Upper lobe of left lung (tissue), 6 donors: ENCODE results near the gene PHKB. TPM values are rescaled to one million over a fixed set of nuclear protein-coding genes. Genes with fewer than 3 reads are reported as not detected.

Source experiments
- ATAC-seq, 2 donors: fragments of 200-7000 bp; cut with Tn5 transposase; one replicate each; pipeline ENCODE4 v1.9.1; 2022; ENCODE audit warnings: mild to moderate bottlenecking in 2 of 2, moderate library complexity in 2 of 2; ENCODE audit not compliant: low FRiP score in 2 of 2
- DNase-seq, 2 donors: peaks; one replicate each; pipeline ENCODE4 v3.0.0-alpha.2; 2019 to 2020
- H3K27ac ChIP-seq, 4 donors: fragments of 200-600 bp; sonication (generic); one replicate each; pipeline ENCODE4 v1.5.1; 2016 to 2019
- H3K27me3 ChIP-seq, 4 donors: fragments of 200-600 bp; sonication (generic); one replicate each; pipeline ENCODE4 v1.5.1; 2017 to 2019
- H3K36me3 ChIP-seq, 4 donors: fragments of 200-600 bp; sonication (generic); one replicate each; pipeline ENCODE4 v1.5.1; 2016 to 2019
- H3K4me1 ChIP-seq, 4 donors: fragments of 200-600 bp; sonication (generic); one replicate each; pipeline ENCODE4 v1.5.1; 2018 to 2019
- H3K4me3 ChIP-seq, 4 donors: fragments of 200-600 bp; sonication (generic); one replicate each; pipeline ENCODE4 v1.5.1; 2017 to 2019; ENCODE audit warnings: mild to moderate bottlenecking in 2 of 4, moderate library complexity in 1 of 4
- H3K9me3 ChIP-seq, 4 donors: fragments of 200-600 bp; sonication (generic); one replicate each; pipeline ENCODE4 v1.5.1; 2018 to 2019
- CTCF ChIP-seq, 6 experiments: fragments of 450-650 bp in 4 of 6; fragments of 200-600 bp in 2 of 6; sonication (generic) in 2 of 6; IDR thresholded peaks; one replicate each; pipeline ENCODE4 v1.5.1; 2016 to 2019; ENCODE audit warnings: antibody characterized with exemption in 6 of 6
- EP300 ChIP-seq, 4 donors: sonication (generic); formaldehyde crosslinking; IDR thresholded peaks; one replicate each; pipeline ENCODE4 v1.5.1; 2017; ENCODE audit warnings: antibody characterized with exemption in 4 of 4, control low read depth in 2 of 4
- POLR2A ChIP-seq, 4 donors: fragments of 450-650 bp; IDR thresholded peaks; one replicate each; pipeline ENCODE4 v1.5.1; 2016 to 2017; ENCODE audit warnings: antibody characterized with exemption in 4 of 4, mild to moderate bottlenecking in 2 of 4
- POLR2AphosphoS5 ChIP-seq, 2 donors: sonication (generic); formaldehyde crosslinking; IDR thresholded peaks; one replicate each; pipeline ENCODE4 v1.5.1; 2017; ENCODE audit warnings: antibody characterized with exemption in 2 of 2
- WGBS, 2 donors: methylation state at CpG; one replicate each; pipeline ENCODE4 v1.1.5; 2017 to 2018; 5-methylcytosine and 5-hydroxymethylcytosine counted together
- total RNA-seq, 6 donors: library from RNA; depleted of rRNA in 4 of 6; stranded (reverse); fragments of >200 nt in 4 of 6; gene quantifications; one replicate each; pipeline versions ENCODE4 v1.1.0 to v1.2.1, GENCODE V29; 2016 to 2021
- donor health status: DM: no; HTN: no; CAD: no; lungs with moderate emphysema.
- donor health status: DM: no; HTN: yes; CAD: no; lungs with severe emphysema.

Gene PHKB
- total RNA-seq, 6 donors from 2014 or later = 63.0 to 135 (median 78.5) TPM

- peaks cover 0 to 54% (median 27%) of the 10 kb centered on the region in 4 donors for H3K36me3 ChIP-seq
- DNase-seq = no peak
- no peak overlapping the region for H3K4me3 ChIP-seq
- H3K9me3 ChIP-seq = no peaks in the 10 kb centered on the region
- no peaks in the 10 kb centered on the region for H3K4me1 ChIP-seq
- H3K27me3 ChIP-seq = no peaks in the 10 kb centered on the region
- TF ChIP-seq EP300 (IDR thresholded peaks at IDR 0.05) (no peak), CTCF (IDR thresholded peaks at IDR 0.05) (no peak), POLR2A (IDR thresholded peaks at IDR 0.05) (no peak), POLR2AphosphoS5 (IDR thresholded peaks at IDR 0.05) (no peak)
- WGBS, 2 donors = 90 to 97% methylated on average over 2 of the region's 2 CpGs
- no peak overlapping the region for H3K27ac ChIP-seq
- ATAC-seq = no peak
Measured at GRCh38 chr16:47687694-47688093, 226.6 kb downstream of the PHKB start.

GRCh38 chr16:47693226-47693625 lies 232.1 kb downstream of the PHKB start:
- DNase-seq = no peak
- Histone ChIP-seq H3K4me1 (no peaks in the 10 kb centered on the region), H3K27me3 (no peaks in the 10 kb centered on the region), H3K36me3 (peaks cover 18 to 96% (median 56%) of the 10 kb centered on the region in 4 donors), H3K4me3 (no peak overlapping the region), H3K27ac (no peak overlapping the region), H3K9me3 (no peaks in the 10 kb centered on the region)
- 98% methylated on average over 9 of the region's 9 CpGs for WGBS, 2 donors
- TF ChIP-seq POLR2AphosphoS5 (IDR thresholded peaks at IDR 0.05) = no peak
- no peak for TF ChIP-seq EP300 (IDR thresholded peaks at IDR 0.05)
- no peak for TF ChIP-seq POLR2A (IDR thresholded peaks at IDR 0.05)
- no peak for TF ChIP-seq CTCF (IDR thresholded peaks at IDR 0.05)
- no peak for ATAC-seq

GRCh38 chr16:47694543-47694942 lies 233.4 kb downstream of the PHKB start:
- Histone ChIP-seq H3K36me3 (peaks cover 18 to 99% (median 53%) of the 10 kb centered on the region in 4 donors), H3K4me3 (no peak overlapping the region), H3K27ac (no peak overlapping the region), H3K27me3 (no peaks in the 10 kb centered on the region), H3K4me1 (no peaks in the 10 kb centered on the region), H3K9me3 (no peaks in the 10 kb centered on the region)
- no peak for DNase-seq
- whole genome bisulfite sequencing, 2 donors = 86 to 94% methylated on average over 3 of the region's 3 CpGs
- no peak for ATAC-seq
- no peak for TF ChIP-seq EP300 (IDR thresholded peaks at IDR 0.05)
- TF ChIP-seq POLR2AphosphoS5 (IDR thresholded peaks at IDR 0.05) = no peak
- no peak for TF ChIP-seq POLR2A (IDR thresholded peaks at IDR 0.05)
- no peak for TF ChIP-seq CTCF (IDR thresholded peaks at IDR 0.05)

GRCh38 chr16:47695756-47696155 lies 234.6 kb downstream of the PHKB start:
- no peak for TF ChIP-seq EP300 (IDR thresholded peaks at IDR 0.05)
- no peak for TF ChIP-seq CTCF (IDR thresholded peaks at IDR 0.05)
- TF ChIP-seq POLR2AphosphoS5 (IDR thresholded peaks at IDR 0.05) = no peak
- no peak for TF ChIP-seq POLR2A (IDR thresholded peaks at IDR 0.05)
- no peak for ATAC-seq
- 93 to 95% methylated on average over 4 of the region's 4 CpGs for WGBS, 2 donors
- DNase-seq = no peak
- H3K27me3 ChIP-seq = no peaks in the 10 kb centered on the region
- H3K27ac ChIP-seq = no peak overlapping the region
- H3K36me3 ChIP-seq = peaks cover 18 to 91% (median 48%) of the 10 kb centered on the region in 4 donors
- no peak overlapping the region for H3K4me3 ChIP-seq
- no peaks in the 10 kb centered on the region for H3K4me1 ChIP-seq
- no peaks in the 10 kb centered on the region for H3K9me3 ChIP-seq

GRCh38 chr16:47697826-47698225 lies 236.7 kb downstream of the PHKB start:
- H3K36me3 ChIP-seq = peaks cover 18 to 71% (median 41%) of the 10 kb centered on the region in 4 donors
- TF ChIP-seq EP300 (IDR thresholded peaks at IDR 0.05) (no peak), POLR2AphosphoS5 (IDR thresholded peaks at IDR 0.05) (no peak), CTCF (IDR thresholded peaks at IDR 0.05) (no peak), POLR2A (IDR thresholded peaks at IDR 0.05) (no peak)
- H3K4me3 ChIP-seq = no peak overlapping the region
- no peaks in the 10 kb centered on the region for H3K27me3 ChIP-seq
- H3K9me3 ChIP-seq = no peaks in the 10 kb centered on the region
- ATAC-seq = no peak
- WGBS, 2 donors = 87 to 88% methylated on average over 3 of the region's 3 CpGs
- no peaks in the 10 kb centered on the region for H3K4me1 ChIP-seq
- H3K27ac ChIP-seq = no peak overlapping the region
- DNase-seq = no peak
